GM12878 (cell line): ENCODE results near the gene ZNF385D. TPM values are rescaled to one million over a fixed set of nuclear protein-coding genes. Genes with fewer than 3 reads are reported as not detected.

ENCODE experiments used
- ATF2 ChIP-seq: IDR thresholded peaks from 2 replicates; pipeline ENCODE4 v1.6.1; 2012; ENCODE audit warnings: low read length, inconsistent platforms
- BCLAF1 ChIP-seq: fragments of 450-650 bp; IDR thresholded peaks from 2 replicates; pipeline ENCODE4 v1.6.1; 2017; ENCODE audit warnings: antibody characterized with exemption, mild to moderate bottlenecking, moderate library complexity
- BHLHE40 ChIP-seq, 2 experiments: fragments of 450-650 bp in 1 of 2; IDR thresholded peaks; 2 replicates each; pipeline ENCODE4 v1.6.1; 2011 to 2017; ENCODE audit warnings: low read depth in 2 of 2, borderline replicate concordance in 1 of 2, improper control_type of control experiment in 1 of 2, low read length in 1 of 2, mild to moderate bottlenecking in 1 of 2
- CEBPB ChIP-seq, 2 experiments: fragments of 150-350 bp in 1 of 2; IDR thresholded peaks; 2 replicates each; pipeline ENCODE4 v1.6.1; 2012 to 2014; ENCODE audit warnings: low read depth in 2 of 2, low read length in 2 of 2, borderline replicate concordance in 1 of 2, inconsistent platforms in 1 of 2
- CHD1 ChIP-seq: IDR thresholded peaks from 2 replicates; pipeline ENCODE4 v1.6.1; 2012; ENCODE audit warnings: low read depth, low read length, improper control_type of control experiment
- IRF3 ChIP-seq: fragments of 450-650 bp; IDR thresholded peaks from 2 replicates; pipeline ENCODE4 v1.6.1; 2014; ENCODE audit warnings: mild to moderate bottlenecking
- IRF5 ChIP-seq: fragments of 450-650 bp; IDR thresholded peaks from 2 replicates; pipeline ENCODE4 v1.6.1; 2017; ENCODE audit warnings: borderline replicate concordance
- LARP7 ChIP-seq: fragments of 450-650 bp; IDR thresholded peaks from 2 replicates; pipeline ENCODE4 v1.6.1; 2017; ENCODE audit warnings: mild to moderate bottlenecking
- PRDM15 ChIP-seq: fragments of 450-650 bp; formaldehyde crosslinking; IDR thresholded peaks from 2 replicates; pipeline ENCODE4 v1.4.0; 2020; ENCODE audit warnings: mild to moderate bottlenecking, moderate library complexity
- YY1 ChIP-seq: IDR thresholded peaks from 2 replicates; pipeline ENCODE4 v1.6.1; 2011; ENCODE audit warnings: low read depth, mild to moderate bottlenecking, low read length
- polyA plus RNA-seq, 11 experiments: library from polyadenylated mRNA; depleted of rRNA in 4 of 11; unstranded in 6 of 11; stranded (reverse) in 5 of 11; fragments of >200 nt; fragmentation: Nextera tagmentation in 4 of 11; fragmentation: Illumina TruSeq in 1 of 11; extraction: Ambion mirVana in 4 of 11; extraction: Trizol in 1 of 11; gene quantifications; 1 replicate in 1 of 11; 2 replicates in 10 of 11; pipeline versions ENCODE4 v1.2.1 to v1.2.3, GENCODE V29; 2011 to 2016; ENCODE audit warnings: inconsistent platforms in 2 of 11, missing spikeins in 2 of 11, low read depth in 1 of 11
- total RNA-seq, 4 experiments: library from RNA; depleted of rRNA in 3 of 4; stranded (reverse); fragments of >200 nt in 3 of 4; fragmentation: Illumina TruSeq in 1 of 4; extraction: Trizol in 1 of 4; gene quantifications; 2 replicates each; pipeline versions ENCODE4 v1.2.1 to v1.2.3, GENCODE V29; 2013 to 2021

The ZNF385D gene
- total and polyA plus RNA-seq, 10 of the 15 experiments (the other 5 are each of a cell fraction or from before 2014, with no cell fraction given), result 0.01 to 0.62 (median 0.18) TPM; not detected in 5

- TF ChIP-seq IRF5 (no peak), PRDM15 (CRISPR knock-in tag) (no peak), CEBPB (IDR thresholded peaks at IDR 0.05; ENCODE audit: borderline replicate concordance in 1 of 2, low read depth in 2 of 2, low read length in 2 of 2) (no peak), YY1 (no peak), BCLAF1 (no peak), LARP7 (no peak), ATF2 (no peak), IRF3 (no peak), BHLHE40 (IDR thresholded peaks at IDR 0.05; ENCODE audit: borderline replicate concordance in 1 of 2, low read depth in 2 of 2, low read length in 1 of 2) (no peak), CHD1 (no peak)
These were observed 358.5 kb downstream of the ZNF385D start (continued) for GRCh38 chr3:21392526-21392925.
